H9 (cell line): ENCODE results near the gene MFRP. TPM values are rescaled to one million over a fixed set of nuclear protein-coding genes. Genes with fewer than 3 reads are reported as not detected.

Source experiments
- DNase-seq: peaks from one replicate; pipeline ENCODE4 v3.0.0-alpha.2; 2017
- H2AFZ ChIP-seq: one replicate; pipeline ENCODE4 v1.6.1; 2013; ENCODE audit warnings: mild to moderate bottlenecking, low read length, control low read depth, moderate library complexity
- H2AK5ac ChIP-seq: 2 replicates; pipeline ENCODE4 v1.6.1; 2013; ENCODE audit warnings: low read length, control low read depth, mixed read lengths; ENCODE audit not compliant: insufficient read length
- H2BK120ac ChIP-seq: one replicate; pipeline ENCODE4 v1.6.1; 2013; ENCODE audit warnings: low read depth, mild to moderate bottlenecking, low read length, control low read depth, inconsistent platforms; ENCODE audit not compliant: poor library complexity, severe bottlenecking
- H2BK12ac ChIP-seq: 2 replicates; pipeline ENCODE4 v1.6.1; 2013; ENCODE audit warnings: low read length, control low read depth, mixed read lengths, low read depth; ENCODE audit not compliant: insufficient read length
- H2BK15ac ChIP-seq: 2 replicates; pipeline ENCODE4 v1.6.1; 2013; ENCODE audit warnings: low read depth, low read length, control low read depth
- H2BK20ac ChIP-seq: one replicate; pipeline ENCODE4 v1.6.1; 2013; ENCODE audit warnings: low read depth, mild to moderate bottlenecking, low read length, control low read depth, inconsistent platforms; ENCODE audit not compliant: poor library complexity, severe bottlenecking
- H2BK5ac ChIP-seq: 2 replicates; pipeline ENCODE4 v1.6.1; 2013; ENCODE audit warnings: low read length, control low read depth, mixed read lengths; ENCODE audit not compliant: insufficient read length
- H3K14ac ChIP-seq: 2 replicates; pipeline ENCODE4 v1.6.1; 2013; ENCODE audit warnings: low read length, control low read depth; ENCODE audit not compliant: insufficient read depth
- H3K18ac ChIP-seq: 2 replicates; pipeline ENCODE4 v1.6.1; 2013; ENCODE audit warnings: low read depth, mild to moderate bottlenecking, mixed read lengths, low read length, control low read depth; ENCODE audit not compliant: insufficient read length
- H3K23ac ChIP-seq: 2 replicates; pipeline ENCODE4 v1.6.1; 2013; ENCODE audit warnings: low read length, control low read depth, mixed read lengths, low read depth; ENCODE audit not compliant: insufficient read length
- H3K23me2 ChIP-seq: 2 replicates; pipeline ENCODE4 v1.6.1; 2013; ENCODE audit warnings: low read depth, mild to moderate bottlenecking, mixed read lengths, low read length, control low read depth; ENCODE audit not compliant: insufficient read length, poor library complexity, severe bottlenecking
- H3K27ac ChIP-seq: 2 replicates; pipeline ENCODE4 v1.5.1; 2013; ENCODE audit warnings: low read length, control low read depth, mixed read lengths, low read depth; ENCODE audit not compliant: insufficient read length
- H3K27me3 ChIP-seq: 2 replicates; pipeline ENCODE4 v1.6.1; 2013; ENCODE audit warnings: low read length, control low read depth, inconsistent platforms; ENCODE audit not compliant: insufficient read depth
- H3K4ac ChIP-seq: 2 replicates; pipeline ENCODE4 v1.6.1; 2013; ENCODE audit warnings: low read depth, mild to moderate bottlenecking, control low read depth, inconsistent platforms, low read length, moderate library complexity
- H3K4me1 ChIP-seq: 2 replicates; pipeline ENCODE4 v1.6.1; 2013; ENCODE audit warnings: low read length, control low read depth, inconsistent platforms; ENCODE audit not compliant: insufficient read depth
- H3K4me2 ChIP-seq: 2 replicates; pipeline ENCODE4 v1.6.1; 2013; ENCODE audit warnings: low read length, control low read depth, mixed read lengths; ENCODE audit not compliant: insufficient read length, insufficient read depth
- H3K56ac ChIP-seq: 2 replicates; pipeline ENCODE4 v1.6.1; 2013; ENCODE audit warnings: low read depth, mild to moderate bottlenecking, mixed read lengths, low read length, control low read depth; ENCODE audit not compliant: insufficient read length
- H3K79me1 ChIP-seq: 2 replicates; pipeline ENCODE4 v1.6.1; 2013; ENCODE audit warnings: low read depth, mild to moderate bottlenecking, moderate library complexity, low read length, control low read depth, inconsistent platforms; ENCODE audit not compliant: insufficient read depth, poor library complexity, severe bottlenecking
- H3K79me2 ChIP-seq: 2 replicates; pipeline ENCODE4 v1.6.1; 2013; ENCODE audit warnings: low read length, control low read depth, inconsistent platforms; ENCODE audit not compliant: insufficient read depth
- H3K9ac ChIP-seq: 2 replicates; pipeline ENCODE4 v1.6.1; 2013; ENCODE audit warnings: low read length, control low read depth, mixed read lengths; ENCODE audit not compliant: insufficient read length; ENCODE audit errors: extremely low read depth
- H3K9me3 ChIP-seq: one replicate; pipeline ENCODE4 v1.6.1; 2013; ENCODE audit warnings: low read depth, low read length, inconsistent platforms; ENCODE audit not compliant: control insufficient read depth
- H3T11ph ChIP-seq: one replicate; pipeline ENCODE4 v1.6.1; 2013; ENCODE audit warnings: mild to moderate bottlenecking, low read length, control low read depth, inconsistent platforms
- H4K20me1 ChIP-seq: one replicate; pipeline ENCODE4 v1.6.1; 2013; ENCODE audit not compliant: control insufficient read depth, insufficient read length, insufficient read depth
- H4K5ac ChIP-seq: 2 replicates; pipeline ENCODE4 v1.6.1; 2013; ENCODE audit warnings: low read depth, mild to moderate bottlenecking, mixed read lengths, low read length, control low read depth; ENCODE audit not compliant: insufficient read length
- H4K8ac ChIP-seq: replicated peaks from 2 replicates; pipeline ENCODE4 v1.6.1; 2013; ENCODE audit warnings: low read length, control low read depth, mixed read lengths, low read depth; ENCODE audit not compliant: insufficient read length
- H4K91ac ChIP-seq: 2 replicates; pipeline ENCODE4 v1.6.1; 2013; ENCODE audit warnings: low read depth, mild to moderate bottlenecking, moderate library complexity, mixed read lengths, low read length, control low read depth; ENCODE audit not compliant: insufficient read length
- H3K27ac Mint-ChIP-seq, 3 experiments: 2 replicates in 2 of 3; 3 replicates in 1 of 3; pipeline ENCODE4 v1.8.0; 2020 to 2021; ENCODE audit warnings: mixed read lengths in 3 of 3, mild to moderate bottlenecking in 1 of 3, moderate library complexity in 1 of 3
- H3K27me3 Mint-ChIP-seq: 2 replicates; pipeline ENCODE4 v1.8.0; 2021; ENCODE audit warnings: low read depth, mild to moderate bottlenecking, moderate library complexity, mixed read lengths
- H3K36me3 Mint-ChIP-seq, 3 experiments: 2 replicates in 2 of 3; 3 replicates in 1 of 3; pipeline ENCODE4 v1.8.0; 2020 to 2021; ENCODE audit warnings: low read depth in 3 of 3, mixed read lengths in 3 of 3; ENCODE audit not compliant: insufficient read depth in 1 of 3
- H3K4me1 Mint-ChIP-seq, 2 experiments: 2 replicates each; pipeline ENCODE4 v1.8.0; 2020; ENCODE audit warnings: mixed read lengths in 2 of 2
- H3K4me3 Mint-ChIP-seq, 2 experiments: 2 replicates in 1 of 2; 3 replicates in 1 of 2; pipeline ENCODE4 v1.8.0; 2020 to 2021; ENCODE audit warnings: mild to moderate bottlenecking in 2 of 2, mixed read lengths in 2 of 2, moderate library complexity in 1 of 2
- H3K9me3 Mint-ChIP-seq, 2 experiments: 2 replicates in 1 of 2; 3 replicates in 1 of 2; pipeline ENCODE4 v1.8.0; 2020; ENCODE audit warnings: mild to moderate bottlenecking in 2 of 2, mixed read lengths in 2 of 2, moderate library complexity in 1 of 2
- CTCF ChIP-seq: fragments of 200-600 bp; sonication (generic); conservative IDR thresholded peaks from 3 replicates; pipeline ENCODE4 v1.8.0; 2021; ENCODE audit warnings: antibody characterized with exemption, mild to moderate bottlenecking
- WGBS: extraction: QIAGEN DNeasy Blood & Tissue Kit; methylation state at CpG from one replicate; pipeline ENCODE4 v1.1.7; 2013; ENCODE audit warnings: missing lambda C conversion rate, low lambda C conversion rate, mixed read lengths; ENCODE audit not compliant: insufficient read length; ENCODE audit errors: extremely low coverage; 5-methylcytosine and 5-hydroxymethylcytosine counted together
- total RNA-seq: library from RNA; stranded (reverse); gene quantifications from 2 replicates; pipeline ENCODE4 v1.2.1, GENCODE V29; 2021

The MFRP gene
- total RNA-seq, 1 experiment from 2014 or later, result not detected

GRCh38 chr11:119310682-119311052, 35.8 kb downstream of the MFRP start:
- no peak for TF ChIP-seq CTCF
- Histone ChIP-seq H2AK5ac (no peak overlapping the region), H3K23me2 (peaks cover 5% of the 10 kb centered on the region), H2BK5ac (no peak overlapping the region), H3K79me2 (no peaks in the 10 kb centered on the region), H4K91ac (no peak overlapping the region), H3K27me3 (peaks cover 2% of the 10 kb centered on the region; the same call in 1 of the 2 replicates), H3K79me1 (no peaks in the 10 kb centered on the region), H3K23ac (no peak overlapping the region), H2AFZ (no peak overlapping the region), H3K4me1 (no peaks in the 10 kb centered on the region), H3K18ac (no peak overlapping the region), H2BK15ac (no peak overlapping the region), H3K9me3 (no peaks in the 10 kb centered on the region), H4K8ac (no peak overlapping the region), H2BK20ac (no peak overlapping the region), H3K27ac (no peak overlapping the region), H3K14ac (no peak overlapping the region), H3K4ac (no peak overlapping the region), H3K9ac (no peak overlapping the region), H2BK12ac (no peak overlapping the region), H2BK120ac (no peak overlapping the region), H3T11ph (no peak overlapping the region), H4K5ac (no peak overlapping the region), H3K4me2 (no peak overlapping the region), H4K20me1 (no peaks in the 10 kb centered on the region), H3K56ac (no peak overlapping the region)
- Mint-ChIP-seq H3K27ac (0 out of 7 replicates have a peak overlapping the region, but pooled peaks of 1 of the 3 experiments have one; percentile 16), H3K4me3 (peak overlapping the region in 1 of 2 experiments; percentile 36; a peak in 2 of 5 replicates), H3K4me1 (peaks cover 18 to 26% of the 10 kb centered on the region in 2 experiments), H3K27me3 (peaks cover 17% of the 10 kb centered on the region), H3K36me3 (peaks cover 3 to 48% (median 25%) of the 10 kb centered on the region in 3 experiments; a peak in 5 of 7 replicates), H3K9me3 (no peaks in the 10 kb centered on the region)
- no peak for DNase-seq
- no CpG with 5 or more reads among the region's 20 CpGs for WGBS
